ENCODE measurements around the gene DNAJB11.

DNA sequence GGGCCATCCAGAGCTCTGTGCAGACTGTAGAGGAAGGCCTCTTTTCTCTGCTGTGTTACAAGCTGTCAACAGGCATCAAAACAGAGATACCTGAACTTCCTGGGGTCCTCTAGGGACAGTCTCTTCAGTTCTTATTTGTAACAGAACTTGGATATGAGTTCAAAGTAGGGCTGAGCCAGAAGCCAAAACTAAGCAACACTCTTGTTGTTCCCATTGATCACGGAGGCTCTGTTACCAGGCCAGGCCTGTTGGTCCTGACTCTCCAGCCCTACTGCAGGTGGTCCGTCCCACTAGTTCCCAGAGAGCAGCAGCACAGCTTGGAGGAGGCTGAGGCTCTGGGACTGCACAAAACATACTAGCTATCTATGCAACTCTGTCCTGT, 29.3 kb downstream of the DNAJB11 start:
- TF ChIP-seq, protein P1, sequence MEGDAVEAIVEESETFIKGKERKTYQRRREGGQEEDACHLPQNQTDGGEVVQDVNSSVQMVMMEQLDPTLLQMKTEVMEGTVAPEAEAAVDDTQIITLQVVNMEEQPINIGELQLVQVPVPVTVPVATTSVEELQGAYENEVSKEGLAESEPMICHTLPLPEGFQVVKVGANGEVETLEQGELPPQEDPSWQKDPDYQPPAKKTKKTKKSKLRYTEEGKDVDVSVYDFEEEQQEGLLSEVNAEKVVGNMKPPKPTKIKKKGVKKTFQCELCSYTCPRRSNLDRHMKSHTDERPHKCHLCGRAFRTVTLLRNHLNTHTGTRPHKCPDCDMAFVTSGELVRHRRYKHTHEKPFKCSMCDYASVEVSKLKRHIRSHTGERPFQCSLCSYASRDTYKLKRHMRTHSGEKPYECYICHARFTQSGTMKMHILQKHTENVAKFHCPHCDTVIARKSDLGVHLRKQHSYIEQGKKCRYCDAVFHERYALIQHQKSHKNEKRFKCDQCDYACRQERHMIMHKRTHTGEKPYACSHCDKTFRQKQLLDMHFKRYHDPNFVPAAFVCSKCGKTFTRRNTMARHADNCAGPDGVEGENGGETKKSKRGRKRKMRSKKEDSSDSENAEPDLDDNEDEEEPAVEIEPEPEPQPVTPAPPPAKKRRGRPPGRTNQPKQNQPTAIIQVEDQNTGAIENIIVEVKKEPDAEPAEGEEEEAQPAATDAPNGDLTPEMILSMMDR (IDR thresholded peaks at IDR 0.05; ENCODE audit: insufficient read depth, low read depth, low read length), result no peak
- no peak for TF ChIP-seq EZH2 (IDR thresholded peaks at IDR 0.05; ENCODE audit: insufficient read depth, low read length)

All from astrocyte (in vitro differentiated cells and primary cell).